ENCODE measurements around the gene TFE3.

The TFE3 gene

DNA sequence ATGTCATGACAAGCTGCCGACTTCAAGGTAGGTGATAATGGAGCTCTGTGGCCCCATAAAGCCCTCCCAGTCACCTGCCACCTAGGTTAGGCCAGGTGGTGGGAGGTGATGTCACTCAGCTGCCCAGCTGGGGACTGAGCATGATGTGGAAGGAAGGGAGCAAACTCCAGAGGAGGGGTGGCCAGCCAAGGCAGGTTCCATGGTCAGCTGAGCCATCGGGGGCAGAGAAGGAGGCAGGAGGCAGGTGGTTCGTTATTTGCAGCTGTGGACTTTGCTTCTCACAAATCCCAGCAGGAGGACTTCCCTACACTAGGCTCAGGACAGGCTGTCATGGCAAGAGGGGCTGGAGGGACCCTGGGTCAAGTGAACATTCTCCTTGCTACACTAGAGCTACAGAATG is 17.8 kb upstream of the TFE3 start:
- no peak for DNase-seq

DNA sequence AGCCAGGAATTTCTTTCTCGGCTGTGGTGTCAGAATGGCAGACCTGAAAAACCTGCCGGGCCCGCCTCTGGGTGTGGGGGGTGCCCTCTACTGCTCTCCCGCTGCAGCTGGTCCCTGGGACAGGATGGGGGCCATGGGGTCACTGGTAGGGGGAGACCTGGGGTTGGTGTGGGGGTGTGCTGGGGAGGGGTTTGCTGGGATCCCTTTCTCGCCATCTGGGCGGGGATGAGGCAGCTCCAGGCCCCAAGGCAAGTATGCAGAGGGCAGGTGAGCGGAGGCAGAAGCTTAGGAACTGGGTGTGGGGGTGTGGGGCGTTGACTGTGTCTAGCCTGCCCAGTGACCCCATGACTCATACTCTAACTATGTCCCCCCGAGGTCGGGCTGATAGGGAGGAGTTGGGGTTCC is 16.5 kb upstream of the TFE3 start:
- DNase-seq: no peak

DNA sequence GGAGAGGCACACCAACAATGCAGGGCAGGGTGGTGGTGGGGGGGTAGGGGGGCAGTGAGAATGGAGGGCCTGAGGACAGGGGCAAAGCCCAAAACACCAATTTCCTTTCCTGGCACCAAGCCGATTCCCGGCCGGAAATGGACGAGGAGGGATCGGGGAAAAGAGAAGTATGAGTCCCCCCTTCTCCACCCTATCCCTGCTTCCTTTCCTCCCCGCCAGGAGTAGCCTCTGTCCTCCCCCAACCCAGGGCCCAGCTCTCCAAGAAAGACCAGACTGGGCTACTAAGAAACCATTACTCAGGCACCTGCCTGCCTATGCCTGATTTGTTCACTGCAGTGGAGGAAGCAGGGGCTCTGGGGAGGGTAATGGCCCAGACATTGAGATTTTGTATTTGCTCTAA is 16.0 kb upstream of the TFE3 start:
- DNase-seq: no peak

DNA sequence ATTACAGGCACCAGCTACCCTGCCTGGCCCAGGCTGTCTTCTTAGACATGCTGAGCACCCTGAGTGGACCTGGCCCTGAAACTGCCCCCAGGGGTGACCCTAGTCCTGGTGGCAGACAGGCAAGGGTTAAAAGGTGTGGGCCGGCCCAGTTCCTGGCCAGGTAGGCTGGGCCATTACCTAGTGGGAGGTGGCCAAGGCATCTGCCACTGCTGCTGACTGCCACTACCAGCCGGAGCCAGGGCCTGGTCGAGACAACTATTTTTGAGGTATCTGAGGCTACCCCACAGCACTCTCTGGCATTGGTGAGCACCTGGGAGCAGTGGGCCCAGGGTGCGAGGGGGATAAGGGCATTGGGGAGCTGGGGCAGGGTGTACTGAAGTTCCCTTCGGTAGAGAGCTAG is 15.6 kb upstream of the TFE3 start, which contains the start of gene CCDC120:
CCDC120 (plus strand) TSS at position 206 of the 400 bp plus-strand sequence. CDS start 3,043 bp downstream, outside the sequence.
- no peak for DNase-seq

DNA sequence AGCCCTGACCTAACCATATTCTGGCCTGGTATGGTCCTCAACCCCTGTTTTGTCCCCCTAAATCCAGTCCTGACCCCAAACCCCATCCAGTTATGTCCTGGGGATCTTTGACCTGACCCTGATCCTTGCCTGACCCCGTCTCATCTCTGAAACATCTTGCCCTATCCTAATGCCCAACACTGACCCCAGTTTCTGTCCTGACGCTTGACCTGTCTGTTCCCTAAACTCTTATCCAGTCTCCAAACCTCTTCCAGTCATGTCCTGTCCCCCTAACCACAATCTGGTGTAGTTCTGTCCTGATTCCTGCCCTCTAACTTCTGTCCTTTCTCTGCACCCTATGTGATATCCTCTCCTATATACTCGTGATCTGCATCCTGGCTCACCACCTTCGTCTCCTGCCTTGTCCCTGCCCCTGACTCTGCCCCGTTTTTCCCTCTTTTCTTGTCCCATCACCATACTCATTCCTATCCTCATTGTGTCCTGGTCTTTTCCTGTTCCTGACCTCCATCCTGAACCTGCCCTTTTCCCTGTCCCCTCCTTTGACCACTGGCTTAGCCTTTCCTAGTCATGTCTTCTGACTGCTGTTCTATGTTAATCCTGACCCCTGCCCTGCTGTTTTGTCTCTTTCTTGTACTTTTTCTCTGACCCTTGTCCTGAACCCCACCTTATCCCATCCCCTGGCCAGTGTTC is 11.1 kb upstream of the TFE3 start:
- no peak for DNase-seq

DNA sequence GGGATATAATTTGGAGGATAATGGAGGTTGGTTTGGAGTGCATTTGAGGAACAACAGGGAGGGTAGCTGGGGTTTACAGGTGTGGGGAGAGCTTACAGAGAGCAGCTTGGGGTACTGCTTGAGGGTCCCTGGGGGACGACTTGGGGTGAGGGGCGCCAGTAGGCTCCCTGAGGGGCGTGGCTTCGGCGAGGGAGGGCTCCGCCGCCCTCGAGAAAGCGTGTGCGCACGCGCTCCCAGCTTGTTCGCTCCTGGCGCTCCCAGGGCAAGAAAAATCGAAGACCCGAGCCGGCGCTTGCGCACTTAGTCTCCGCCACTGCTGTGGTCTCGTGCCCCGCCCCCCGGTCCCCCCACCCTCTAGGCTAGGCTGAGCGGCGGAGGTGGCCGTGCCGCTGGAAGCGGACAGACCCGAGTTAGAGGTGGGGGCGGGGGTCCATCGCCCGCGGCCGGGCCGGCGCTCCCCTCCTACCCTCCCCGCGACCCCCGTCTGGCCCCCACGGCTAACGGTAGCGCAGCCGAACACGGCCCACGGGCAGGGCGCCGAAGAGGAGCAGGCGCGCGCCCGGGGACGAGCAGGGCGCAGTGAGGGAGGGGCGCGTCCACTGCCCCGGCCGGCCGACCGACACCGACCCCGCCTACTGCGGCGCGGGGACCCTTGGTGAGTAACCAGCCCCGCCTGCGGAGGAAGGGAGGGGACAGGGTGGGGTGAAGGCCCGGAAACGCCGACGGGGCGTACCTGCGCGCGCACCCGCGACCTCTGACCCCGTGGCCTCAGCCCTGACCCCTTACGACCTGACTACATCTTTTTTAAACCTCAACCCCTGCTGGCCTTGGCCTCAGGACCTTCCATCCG is 10.3 kb upstream of the TFE3 start:
- DNase-seq: peak; percentile 42

DNA sequence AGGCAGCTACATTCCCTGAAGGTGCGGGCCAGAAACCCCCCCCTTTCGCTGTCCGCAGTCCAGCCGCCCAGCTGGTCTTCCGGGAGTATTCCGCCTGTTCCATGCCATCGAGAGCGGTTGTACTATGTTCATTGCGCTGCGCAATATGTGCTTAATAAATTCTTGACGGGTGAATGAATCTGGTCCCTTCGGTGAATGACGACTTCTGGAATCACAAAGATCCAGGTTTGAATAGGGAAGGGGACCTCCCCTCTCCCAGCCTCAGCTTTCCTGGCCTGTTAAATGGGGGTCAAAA is 777 bp upstream of the TFE3 start:
- no peak for DNase-seq

DNA sequence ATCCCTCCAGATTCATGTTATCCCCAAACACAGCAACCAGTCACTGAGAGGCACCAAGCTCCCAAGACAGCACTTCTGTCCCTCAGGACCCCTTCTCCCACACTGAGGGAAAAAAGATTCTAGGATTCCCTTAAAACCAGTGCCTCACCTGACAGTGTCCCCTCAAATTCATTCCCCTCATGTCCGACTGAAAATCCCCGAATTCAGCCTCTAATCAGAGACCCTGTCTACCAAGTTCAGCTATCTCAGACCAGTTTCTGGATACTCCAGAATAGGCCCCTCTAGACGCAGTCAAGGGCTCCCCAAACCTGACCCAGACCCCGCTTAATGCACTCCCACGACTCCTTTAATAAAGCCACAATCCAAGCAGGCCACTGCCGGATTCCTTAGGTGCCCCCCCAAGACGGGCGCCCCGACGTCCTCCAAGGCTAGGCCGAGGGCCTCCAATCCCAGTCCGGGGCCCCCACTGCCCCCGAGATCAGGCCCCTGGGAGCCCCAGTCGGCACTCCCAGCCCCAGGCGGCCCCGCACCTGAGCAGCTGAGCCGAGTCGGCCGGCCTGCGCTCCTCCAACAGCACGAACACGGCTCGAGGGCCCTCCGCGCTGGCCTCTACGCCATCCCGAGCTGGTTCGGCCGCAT is 457 bp downstream of the TFE3 start:
- no peak for DNase-seq

DNA sequence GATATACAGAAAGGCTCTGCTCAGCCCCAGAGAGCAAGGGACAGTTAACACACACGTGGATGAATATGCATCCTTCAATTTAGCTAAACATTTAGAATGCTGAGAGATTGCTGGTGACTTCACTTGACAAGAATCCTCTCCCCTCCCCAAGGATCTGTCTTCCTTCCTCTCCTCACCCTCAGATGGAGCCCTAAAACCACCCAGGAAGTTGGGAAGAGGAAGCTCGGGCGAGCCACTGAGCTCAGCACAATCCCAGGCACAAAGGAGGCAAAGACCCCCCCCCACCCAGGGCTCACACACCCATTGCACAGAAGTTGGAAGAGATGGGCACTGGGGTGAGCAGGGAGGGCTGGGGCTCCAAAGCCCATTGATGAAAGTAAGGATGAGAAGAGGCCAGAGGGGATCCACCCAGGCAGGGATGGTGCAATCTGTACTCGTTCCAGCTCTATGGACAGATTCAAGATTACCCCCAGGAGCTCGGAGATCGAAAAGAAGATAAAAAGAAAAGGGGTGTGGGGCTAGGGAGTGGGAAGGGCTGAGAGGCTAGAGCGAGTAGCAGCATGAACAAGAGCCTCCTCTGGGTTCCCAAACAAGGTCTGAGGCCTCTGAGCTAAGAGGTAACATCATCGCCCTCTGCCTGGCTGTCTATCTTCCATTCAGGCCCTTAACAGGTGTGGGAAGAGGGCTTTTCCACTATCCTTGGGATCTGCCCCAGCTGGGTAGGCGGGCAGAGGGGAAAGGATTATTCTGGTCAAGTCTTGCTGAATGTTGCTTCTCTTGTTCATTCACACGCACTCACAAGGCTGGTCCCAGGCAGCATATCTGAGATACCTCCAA is 1.2 kb downstream of the TFE3 start:
- DNase-seq: no peak

DNA sequence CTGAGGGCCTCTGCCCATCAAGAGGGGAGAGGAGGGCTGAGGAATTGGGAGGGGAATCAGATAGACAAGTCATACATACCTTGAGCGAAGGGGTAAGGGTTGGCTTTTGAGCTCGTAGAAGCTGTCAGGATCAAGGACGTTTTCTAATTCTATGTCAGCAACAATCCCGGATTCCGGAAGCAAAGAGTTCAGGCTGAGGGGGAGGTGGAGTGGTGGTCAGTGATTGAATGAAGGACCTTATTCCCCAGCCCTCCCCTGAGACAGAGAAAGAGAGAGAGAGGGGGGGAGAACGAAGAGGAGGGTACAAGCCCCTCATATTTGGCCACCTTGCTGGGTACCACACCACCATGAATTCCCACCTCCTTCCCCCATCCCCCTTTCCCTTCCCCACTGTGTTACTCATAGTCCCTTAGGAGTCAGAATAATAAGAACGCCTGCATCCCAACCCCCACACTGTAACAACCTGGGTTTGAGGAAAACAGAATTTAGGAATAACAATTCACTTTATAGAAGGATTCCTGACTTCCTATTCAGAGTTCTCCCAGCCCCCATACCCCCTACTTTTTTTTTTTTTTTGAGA is 2.7 kb downstream of the TFE3 start:
- DNase-seq: no peak

DNA sequence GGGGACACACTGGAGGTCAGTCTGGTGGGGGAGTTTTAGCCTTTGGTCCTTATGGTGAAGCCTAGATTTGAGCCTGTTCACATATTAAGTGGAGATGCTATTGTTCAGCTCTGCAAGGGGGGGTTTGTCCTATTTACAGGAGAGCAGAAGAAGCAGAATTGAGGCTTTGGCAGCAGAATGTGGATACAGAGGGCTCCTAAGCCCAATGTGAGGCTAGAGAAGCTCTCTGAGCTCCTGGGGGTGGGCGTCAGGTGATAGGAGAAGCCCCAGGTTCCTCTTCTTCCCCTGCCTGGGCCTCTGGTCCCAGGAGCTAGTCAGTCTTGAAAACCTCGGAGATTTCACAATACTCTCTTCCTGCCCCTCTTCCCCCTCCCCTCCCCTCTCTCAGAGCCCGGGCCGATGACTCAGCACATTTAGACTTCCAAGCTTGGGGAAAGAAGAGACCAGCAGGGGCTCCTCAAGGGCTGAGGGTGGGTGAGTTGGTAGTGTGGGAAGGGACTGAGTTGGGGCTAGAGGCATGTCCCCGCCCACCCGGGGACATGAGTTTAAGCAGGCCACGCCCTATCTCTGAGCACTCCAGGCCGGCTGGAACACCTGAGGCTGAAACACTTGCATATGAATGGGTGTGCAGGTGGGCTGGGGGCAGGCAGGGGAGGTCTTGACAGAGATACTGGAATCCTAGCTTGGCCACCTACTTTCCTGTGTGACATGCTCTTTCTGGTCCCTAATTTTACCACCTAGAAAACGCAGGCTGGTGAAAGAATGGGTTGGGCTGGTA is 3.4 kb downstream of the TFE3 start:
- no peak for DNase-seq

DNA sequence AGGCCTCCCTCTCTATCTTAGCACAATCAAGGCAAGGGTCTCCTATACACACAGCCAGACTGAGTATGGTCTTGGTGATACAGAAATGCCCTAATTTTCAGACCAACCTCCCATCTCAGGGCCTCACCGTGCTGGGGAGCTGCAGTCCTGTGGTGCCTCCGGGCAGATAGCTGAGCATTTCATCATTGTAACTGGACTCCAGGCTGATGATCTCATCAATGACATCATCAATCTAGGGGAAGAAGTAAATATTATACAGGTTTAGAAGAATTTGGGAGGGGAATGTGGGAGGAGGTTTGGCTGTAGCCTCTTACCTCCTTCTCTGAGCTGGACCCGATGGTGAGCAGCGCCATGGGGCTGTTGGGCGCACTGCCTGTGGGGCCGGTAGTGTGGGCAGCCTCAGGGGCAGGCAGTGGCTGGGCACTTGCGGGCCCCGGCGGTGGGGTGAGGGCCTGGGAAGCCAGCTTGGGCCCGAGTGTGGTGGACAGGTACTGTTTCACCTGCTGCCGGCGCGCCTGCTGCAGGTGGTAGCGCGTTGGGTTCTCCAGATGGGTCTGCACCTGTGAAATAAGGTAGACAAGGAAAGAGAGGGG is 5.2 kb downstream of the TFE3 start:
- no peak for DNase-seq

DNA sequence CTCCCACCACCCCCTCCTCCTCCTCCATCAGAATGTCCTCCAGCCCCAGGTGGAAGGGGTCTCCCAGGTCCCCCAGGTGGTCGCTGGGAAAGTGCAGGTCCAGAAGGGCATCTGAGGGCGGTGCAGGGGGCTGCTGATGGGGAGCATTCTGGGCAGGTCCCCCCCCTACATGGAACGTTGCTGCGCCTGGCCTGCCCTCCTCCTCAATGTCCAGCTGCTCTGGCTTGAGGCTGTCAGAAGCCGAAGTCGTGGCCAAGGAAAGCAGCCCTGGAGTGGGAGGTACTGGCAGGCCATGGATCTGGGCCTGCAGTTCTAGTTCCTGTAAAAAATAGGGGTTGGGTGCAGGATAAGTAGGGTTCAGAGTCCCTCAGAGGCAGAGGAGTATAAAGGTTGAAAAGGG is 12.9 kb downstream of the TFE3 start:
- DNase-seq: no peak

DNA sequence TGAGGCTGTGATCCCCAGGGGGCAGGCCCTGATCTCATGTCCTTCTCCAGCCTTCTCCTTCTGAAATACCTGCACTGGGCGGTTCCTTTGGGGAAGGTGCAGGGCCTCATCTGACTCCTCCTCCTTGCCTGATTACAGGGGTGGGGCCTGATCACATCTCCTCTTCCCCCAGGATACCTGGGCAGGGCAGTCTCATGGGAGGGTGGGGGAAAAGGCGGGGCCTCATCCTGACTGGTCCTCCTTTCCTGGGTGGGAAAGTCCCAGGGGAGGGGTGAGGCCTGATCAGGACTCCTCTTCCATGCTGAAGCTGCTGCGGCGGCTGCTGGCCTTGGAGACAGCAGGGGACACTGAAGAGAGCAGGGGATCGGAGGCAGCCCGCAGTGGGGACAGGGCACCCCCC is 13.3 kb downstream of the TFE3 start:
- DNase-seq: no peak

DNA sequence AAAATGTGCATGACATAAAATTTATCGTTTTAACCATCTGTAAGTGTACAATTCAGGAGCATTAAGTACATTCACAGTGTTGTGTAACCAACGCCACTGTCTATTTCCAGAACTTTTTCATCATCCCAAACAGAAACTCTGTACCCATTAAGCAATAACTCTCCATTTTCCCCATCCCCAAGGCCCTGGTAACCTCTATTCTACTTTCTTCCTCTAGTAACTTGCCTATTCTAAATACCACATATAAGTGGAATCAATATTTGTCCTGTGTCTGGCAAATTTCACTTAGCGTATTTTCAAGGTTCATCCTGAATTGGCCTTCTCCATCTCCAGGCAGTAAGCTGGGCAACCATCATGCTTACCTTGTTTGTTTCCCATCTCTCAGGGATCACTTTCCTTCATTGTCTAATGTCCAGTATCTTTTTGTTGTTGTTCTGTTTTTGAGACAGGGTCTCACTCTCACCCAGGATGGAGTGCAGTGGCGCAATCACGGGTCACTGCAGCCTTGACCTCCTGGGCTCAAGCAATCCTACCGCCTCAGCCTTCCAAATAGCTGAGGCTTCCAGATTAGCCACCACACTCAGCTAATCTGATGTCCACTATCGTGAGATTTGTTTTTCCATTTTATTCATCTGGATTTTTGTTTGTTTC is 23.4 kb downstream of the TFE3 start:
- DNase-seq: no peak

DNA sequence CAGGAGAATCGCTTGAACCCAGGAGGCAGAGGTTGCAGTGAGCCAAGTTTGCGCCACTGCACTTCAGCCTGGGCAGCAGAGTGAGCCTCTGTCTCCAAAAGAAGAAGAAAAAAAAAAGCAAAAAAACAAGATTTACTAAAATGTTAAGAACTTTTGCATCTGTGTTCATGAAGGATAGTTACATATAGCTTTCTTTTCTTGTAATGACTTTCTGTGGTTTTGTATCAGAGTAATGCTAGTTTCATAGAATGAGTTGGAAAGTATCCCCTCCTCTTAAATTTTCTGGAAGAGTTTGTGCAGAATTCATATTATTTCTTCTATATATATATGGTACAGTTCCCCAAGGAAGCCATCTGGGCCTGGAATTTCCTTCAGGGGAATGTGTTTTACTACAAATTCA is 24.1 kb downstream of the TFE3 start:
- no peak for DNase-seq

DNA sequence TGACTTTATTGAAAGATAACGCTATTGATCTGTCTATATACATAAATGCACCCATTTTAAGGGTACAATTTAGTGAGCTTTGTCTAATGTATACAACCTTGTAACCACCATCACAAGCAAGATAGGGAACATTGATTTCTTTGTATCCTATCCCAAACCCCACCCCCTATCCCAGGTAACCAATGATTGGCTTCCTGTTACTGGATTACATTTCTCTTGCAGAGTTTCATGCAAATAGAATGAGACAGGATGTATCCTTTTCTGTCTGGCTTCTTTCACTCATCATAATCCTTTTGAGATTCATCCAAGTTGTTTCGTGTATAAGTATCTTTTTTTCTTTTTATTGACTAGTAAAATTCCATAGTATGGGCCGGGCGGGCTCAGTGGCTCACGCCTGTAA is 39.5 kb downstream of the TFE3 start:
- DNase-seq: no peak

DNA sequence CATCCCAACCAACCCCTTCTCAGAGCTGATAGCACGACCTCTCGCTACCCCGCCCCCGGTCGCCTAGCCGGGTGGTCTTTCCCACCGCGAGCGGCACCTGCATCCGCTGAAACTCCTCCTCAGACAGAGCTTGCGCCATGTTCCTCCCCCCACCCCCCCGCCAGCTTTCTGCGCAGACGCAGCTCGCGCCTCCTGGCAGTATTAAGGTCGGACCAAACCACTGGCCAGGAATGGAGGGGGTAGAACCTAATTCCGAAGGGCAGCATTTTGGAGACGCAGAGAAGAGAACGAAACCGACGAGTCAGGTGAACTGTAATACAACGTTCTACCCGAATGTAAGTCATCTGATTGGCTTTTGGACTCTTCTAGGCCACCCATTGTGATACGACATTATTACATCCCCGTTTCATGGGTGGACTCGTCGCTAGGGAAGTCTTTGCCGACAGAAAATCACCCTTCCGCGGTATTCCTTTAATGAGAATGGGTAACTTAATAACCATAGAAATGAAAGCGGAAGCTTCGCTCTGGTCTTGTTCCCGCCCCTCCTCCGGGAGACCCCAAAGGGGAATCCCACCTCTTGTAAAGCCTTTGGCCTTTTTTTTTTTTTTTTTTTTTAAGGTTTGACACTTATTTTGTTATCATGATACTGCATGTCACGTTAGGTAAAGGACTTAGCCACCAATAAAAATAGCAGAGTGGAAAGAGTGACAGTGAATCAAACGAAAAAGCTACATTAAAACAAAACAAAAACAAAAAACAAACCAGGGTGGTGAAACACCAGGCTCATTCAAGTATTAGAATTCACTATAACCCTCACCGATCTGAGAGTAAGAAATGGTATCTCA is 40.8 kb downstream of the TFE3 start, which contains the start of gene GRIPAP1:
GRIPAP1 (minus strand) TSS at position 174 of the 845 bp plus-strand sequence; CDS start at position 139, 35 bp downstream.
- peak; percentile 69 for DNase-seq

DNA sequence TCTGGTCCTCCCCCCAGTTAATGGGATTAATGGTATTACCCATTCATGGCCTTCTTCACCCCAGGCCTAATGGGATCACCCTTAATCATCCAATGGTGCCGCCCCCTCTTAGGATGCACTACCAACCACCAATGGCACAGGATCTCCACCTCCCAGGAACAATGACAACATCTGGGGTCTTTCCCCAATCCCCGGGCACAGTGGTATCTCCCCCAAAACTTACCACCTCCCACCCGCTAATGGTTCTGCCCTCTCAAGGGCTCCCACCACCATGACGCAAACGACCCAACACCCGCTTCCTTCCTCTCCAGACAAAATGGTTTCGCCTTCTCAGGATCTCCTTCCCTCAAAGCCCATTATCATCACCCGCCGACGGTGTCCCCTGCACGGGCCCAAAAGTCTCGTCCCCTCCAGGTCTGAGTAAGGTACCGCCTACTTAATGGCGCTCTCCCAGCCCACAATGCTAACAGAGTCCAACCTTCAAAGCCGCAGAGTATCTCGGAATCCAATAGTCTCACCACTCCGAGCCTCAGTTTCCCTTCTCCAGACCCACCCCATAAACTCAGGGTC is 41.6 kb downstream of the TFE3 start:
- no peak for DNase-seq

Measured in activated gamma-delta T cell (primary cell).